GM18517 (cell line): Measurements from ENCODE around the gene IGF2BP2.

Source experiments
- ATAC-seq: cut with Tn5 transposase; IDR thresholded peaks from one replicate; pipeline ENCODE4 v1.9.1; 2021; ENCODE audit warnings: mild to moderate bottlenecking, moderate library complexity; ENCODE audit not compliant: unreplicated experiment

The IGF2BP2 gene

GRCh38 chr3:185767002-185767688 lies 57.7 kb downstream of the IGF2BP2 start:
- no peak for ATAC-seq

- no peak for ATAC-seq
Measured at GRCh38 chr3:185766329-185767001, 58.4 kb downstream of the IGF2BP2 start.

GRCh38 chr3:185764980-185765370 lies 59.9 kb downstream of the IGF2BP2 start:
- no peak for ATAC-seq

- ATAC-seq, result no peak
Measured at GRCh38 chr3:185764163-185764979, 60.5 kb downstream of the IGF2BP2 start.

- ATAC-seq, result no peak
Measured at GRCh38 chr3:185763347-185764005, 61.4 kb downstream of the IGF2BP2 start.

GRCh38 chr3:185760550-185760949 lies 64.3 kb downstream of the IGF2BP2 start:
- no peak for ATAC-seq

- ATAC-seq, result no peak
Measured at GRCh38 chr3:185760088-185760487, 64.8 kb downstream of the IGF2BP2 start.

GRCh38 chr3:185759512-185759911 lies 65.3 kb downstream of the IGF2BP2 start:
- no peak for ATAC-seq

- no peak for ATAC-seq
Measured at GRCh38 chr3:185758912-185759311, 65.9 kb downstream of the IGF2BP2 start.

GRCh38 chr3:185757176-185757575 lies 67.7 kb downstream of the IGF2BP2 start:
- no peak for ATAC-seq

- no peak for ATAC-seq
Measured at GRCh38 chr3:185756477-185756876, 68.4 kb downstream of the IGF2BP2 start.

- no peak for ATAC-seq
Measured at GRCh38 chr3:185754920-185755319, 69.9 kb downstream of the IGF2BP2 start.

- no peak for ATAC-seq
Measured at GRCh38 chr3:185753354-185753753, 71.5 kb downstream of the IGF2BP2 start.

- ATAC-seq, result no peak
Measured at GRCh38 chr3:185750702-185751101, 74.1 kb downstream of the IGF2BP2 start.

GRCh38 chr3:185750015-185750414 lies 74.8 kb downstream of the IGF2BP2 start:
- no peak for ATAC-seq

GRCh38 chr3:185746470-185746869 lies 78.4 kb downstream of the IGF2BP2 start:
- no peak for ATAC-seq

GRCh38 chr3:185744997-185745843 lies 79.6 kb downstream of the IGF2BP2 start:
- ATAC-seq, result peak; percentile 51

GRCh38 chr3:185741586-185741985 lies 83.3 kb downstream of the IGF2BP2 start:
- ATAC-seq, result no peak

GRCh38 chr3:185740133-185740532 lies 84.7 kb downstream of the IGF2BP2 start:
- no peak for ATAC-seq

- no peak for ATAC-seq
Measured at GRCh38 chr3:185739264-185739701, 85.6 kb downstream of the IGF2BP2 start.
